DOHH2 (cell line): ENCODE measurements around the gene NUP35.
"Not testable (repeated sequence)": the region's sequence is repeated elsewhere in the genome, so short reads cannot be mapped to it uniquely, and the experiment has no call there.

Experiments
- EZH2phosphoT487 ChIP-seq: fragments of 200-600 bp; sonication (generic); IDR thresholded peaks from 2 replicates; pipeline ENCODE4 v1.6.1; 2017; ENCODE audit warnings: borderline replicate concordance, mild to moderate bottlenecking, antibody characterized with exemption, low read length, moderate library complexity, mixed read lengths
- TF ChIP-seq, protein P1 (sequence below): fragments of 200-600 bp; sonication (generic); IDR thresholded peaks from one replicate; pipeline ENCODE4 v1.5.1; 2014; ENCODE audit warnings: antibody characterized with exemption, mild to moderate bottlenecking, low read depth, low read length; ENCODE audit not compliant: poor library complexity, severe bottlenecking

GRCh38 chr2:183152280-183152679 lies 28.0 kb downstream of the NUP35 start:
- TF ChIP-seq, protein P1, sequence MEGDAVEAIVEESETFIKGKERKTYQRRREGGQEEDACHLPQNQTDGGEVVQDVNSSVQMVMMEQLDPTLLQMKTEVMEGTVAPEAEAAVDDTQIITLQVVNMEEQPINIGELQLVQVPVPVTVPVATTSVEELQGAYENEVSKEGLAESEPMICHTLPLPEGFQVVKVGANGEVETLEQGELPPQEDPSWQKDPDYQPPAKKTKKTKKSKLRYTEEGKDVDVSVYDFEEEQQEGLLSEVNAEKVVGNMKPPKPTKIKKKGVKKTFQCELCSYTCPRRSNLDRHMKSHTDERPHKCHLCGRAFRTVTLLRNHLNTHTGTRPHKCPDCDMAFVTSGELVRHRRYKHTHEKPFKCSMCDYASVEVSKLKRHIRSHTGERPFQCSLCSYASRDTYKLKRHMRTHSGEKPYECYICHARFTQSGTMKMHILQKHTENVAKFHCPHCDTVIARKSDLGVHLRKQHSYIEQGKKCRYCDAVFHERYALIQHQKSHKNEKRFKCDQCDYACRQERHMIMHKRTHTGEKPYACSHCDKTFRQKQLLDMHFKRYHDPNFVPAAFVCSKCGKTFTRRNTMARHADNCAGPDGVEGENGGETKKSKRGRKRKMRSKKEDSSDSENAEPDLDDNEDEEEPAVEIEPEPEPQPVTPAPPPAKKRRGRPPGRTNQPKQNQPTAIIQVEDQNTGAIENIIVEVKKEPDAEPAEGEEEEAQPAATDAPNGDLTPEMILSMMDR: not testable (repeated sequence)
- TF ChIP-seq EZH2phosphoT487: not testable (repeated sequence)
